Measurements from ENCODE around the gene ARID5B.

ARID5B gene

DNA sequence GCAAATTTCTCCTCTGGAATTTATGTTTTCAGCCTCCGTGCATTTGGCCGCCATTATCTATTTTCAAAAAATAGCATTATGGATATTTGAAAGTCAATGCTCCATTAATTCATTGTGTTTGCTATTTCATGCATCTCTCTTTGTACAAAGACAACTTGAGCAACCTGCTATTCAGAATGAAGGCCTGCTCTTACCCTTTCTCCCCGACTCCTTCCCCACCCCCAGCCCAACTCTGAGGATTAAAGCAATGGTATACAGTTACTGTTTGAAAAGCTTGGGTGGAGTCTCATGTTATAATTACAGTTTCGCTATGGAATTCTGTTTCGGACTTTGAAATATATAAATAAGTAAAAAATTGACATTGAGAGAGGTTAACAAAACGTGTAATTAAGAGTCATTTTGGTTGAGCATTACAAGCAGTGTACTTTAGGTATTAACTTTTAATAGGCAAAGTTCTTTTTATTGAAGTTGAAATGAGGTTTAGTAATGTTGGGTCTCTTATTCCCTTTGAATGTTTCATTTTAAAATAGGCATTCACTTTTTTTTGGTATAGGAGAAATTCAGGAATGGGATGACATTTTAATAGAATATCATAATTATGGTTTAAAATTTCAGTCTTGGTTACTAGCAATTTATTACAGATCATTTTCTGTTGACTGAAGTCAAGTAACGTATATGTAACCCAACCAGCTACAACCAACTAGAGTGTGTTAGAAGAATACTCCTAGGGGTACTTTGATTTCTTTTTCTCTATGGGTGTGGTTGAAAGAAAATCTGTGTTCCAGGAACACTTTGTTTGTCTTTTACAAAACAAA is 93.1 kb downstream of the ARID5B start:
- no peak for DNase-seq

- DNase-seq: no peak
These were observed 93.7 kb downstream of the ARID5B start for GRCh38 chr10:61995220-61995503.

DNA sequence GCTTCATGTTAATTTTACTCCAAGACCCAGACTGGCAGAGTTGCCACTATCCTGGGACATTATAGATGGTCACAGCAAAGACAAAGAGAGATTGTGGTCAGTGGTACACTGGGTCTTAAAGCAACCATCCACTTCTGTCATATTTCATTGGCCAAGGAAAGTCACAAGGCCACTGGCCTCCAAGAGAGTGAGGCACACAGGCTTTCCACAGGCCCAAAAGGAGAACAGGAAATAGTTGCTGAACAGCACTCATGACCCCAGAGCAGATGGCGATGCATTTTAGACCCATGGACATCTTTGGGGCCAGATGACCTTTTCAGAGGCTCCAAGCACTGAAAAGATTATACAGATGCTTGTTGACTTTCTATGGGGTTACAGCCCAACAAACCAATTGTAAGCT is 97.4 kb downstream of the ARID5B start:
- DNase-seq: no peak

- DNase-seq: no peak
These were observed 98.6 kb downstream of the ARID5B start for GRCh38 chr10:62000037-62000603.

DNA sequence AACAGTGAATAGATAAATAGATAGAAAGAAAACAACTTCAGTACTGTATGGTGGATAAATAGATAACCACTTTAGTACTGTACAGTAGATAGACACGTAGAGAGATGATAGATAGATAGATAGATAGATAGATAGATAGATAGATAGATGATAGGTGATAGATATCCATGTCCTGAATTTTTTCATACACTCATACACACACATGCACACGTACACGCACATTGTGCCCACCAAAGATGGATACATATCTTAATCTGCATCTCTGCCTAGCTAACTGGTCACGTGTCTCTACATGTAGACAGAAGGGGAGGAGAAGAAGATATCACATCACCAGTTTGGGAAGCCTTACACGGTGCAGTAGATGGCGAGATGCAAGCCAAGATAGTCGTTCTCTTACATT is 99.2 kb downstream of the ARID5B start:
- no peak for DNase-seq

GRCh38 chr10:62001898-62002297 is 100.4 kb downstream of the ARID5B start:
- DNase-seq: no peak

GRCh38 chr10:62002753-62003152 is 101.3 kb downstream of the ARID5B start:
- DNase-seq: no peak

GRCh38 chr10:62004042-62004441 is 102.5 kb downstream of the ARID5B start:
- DNase-seq: no peak

DNA sequence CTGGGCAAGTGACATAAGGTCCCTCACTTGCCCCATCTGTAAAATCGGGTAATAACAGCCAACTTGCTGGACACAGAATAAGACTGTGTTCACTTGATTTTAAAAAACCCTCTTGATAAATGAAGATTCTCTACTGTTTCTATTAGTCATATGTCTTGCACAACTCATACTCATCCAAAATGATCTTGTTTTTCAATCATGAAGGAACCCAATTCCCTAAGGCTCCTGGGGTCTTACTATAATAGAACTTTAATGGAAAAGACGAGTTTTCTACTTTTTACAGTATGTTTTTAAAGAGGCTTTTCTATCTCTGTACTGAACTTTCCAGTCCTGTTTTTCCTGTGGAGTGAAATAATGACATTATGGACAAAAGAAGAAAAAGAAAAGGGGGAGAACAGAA is 103.8 kb downstream of the ARID5B start:
- no peak for DNase-seq

GRCh38 chr10:62005687-62006086 is 104.2 kb downstream of the ARID5B start:
- DNase-seq: no peak

GRCh38 chr10:62007145-62007544 is 105.6 kb downstream of the ARID5B start:
- no peak for DNase-seq

DNA sequence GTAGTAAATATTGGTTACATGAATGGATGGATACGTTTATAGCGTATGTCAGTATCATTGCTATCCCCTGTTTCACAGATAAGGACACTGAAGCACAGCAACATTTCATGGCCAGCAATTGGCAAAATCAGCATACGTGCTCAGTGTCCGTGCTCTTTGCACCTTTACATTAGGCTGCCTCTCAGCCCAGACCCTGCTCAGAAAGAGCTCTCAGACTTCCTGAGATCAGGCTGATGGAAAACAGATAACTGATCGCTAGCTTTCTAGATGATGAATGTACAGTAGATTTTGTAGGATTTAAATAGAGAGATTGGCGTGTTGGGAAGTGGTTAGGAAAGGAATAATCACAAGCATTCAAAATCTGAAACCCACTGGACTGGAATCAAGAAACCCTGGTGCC is 106.7 kb downstream of the ARID5B start:
- no peak for DNase-seq

GRCh38 chr10:62008946-62009345 is 107.4 kb downstream of the ARID5B start:
- DNase-seq: no peak

DNA sequence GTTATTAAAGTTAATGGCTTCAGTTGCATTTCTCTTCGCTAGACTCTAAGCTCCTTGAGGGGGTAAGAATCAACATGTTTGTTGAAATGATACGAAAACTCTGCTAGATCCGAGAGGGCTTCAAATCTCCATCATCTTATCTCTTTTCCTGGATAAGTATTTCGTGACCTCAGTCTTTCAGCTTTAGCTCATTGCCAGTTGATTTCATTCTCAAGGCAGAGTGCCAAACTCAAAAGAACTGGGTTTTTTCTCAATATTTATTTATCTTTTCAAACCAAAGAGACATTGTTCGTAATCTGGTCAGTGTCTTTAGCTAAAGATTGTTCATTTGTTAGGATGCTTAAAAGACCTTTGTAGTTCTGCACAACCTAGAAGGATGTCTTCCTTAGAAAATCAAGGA is 108.9 kb downstream of the ARID5B start:
- no peak for DNase-seq

DNA sequence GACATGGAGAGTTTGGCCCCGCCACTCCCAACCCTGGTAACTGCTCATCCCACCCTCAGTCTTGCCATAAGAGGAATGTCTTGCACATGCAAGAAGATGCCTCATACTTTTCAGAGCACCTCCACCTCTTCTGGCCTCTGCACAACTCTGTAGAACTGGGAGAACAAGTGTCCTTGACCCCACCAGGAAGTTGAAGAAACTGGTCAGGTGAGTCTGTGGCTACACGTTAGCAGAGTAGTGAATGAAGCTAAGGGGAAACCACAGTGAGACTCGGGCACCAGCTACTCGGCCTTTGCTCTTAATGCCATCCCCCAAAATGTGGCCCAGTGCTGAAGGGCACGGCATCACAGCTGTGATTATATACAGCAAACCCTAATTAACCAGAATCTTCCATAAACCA is 110.1 kb downstream of the ARID5B start:
- no peak for DNase-seq

- DNase-seq: no peak
These were observed 110.8 kb downstream of the ARID5B start for GRCh38 chr10:62012318-62012717.

- no peak for DNase-seq
These were observed 113.0 kb downstream of the ARID5B start for GRCh38 chr10:62014510-62014909.

DNA sequence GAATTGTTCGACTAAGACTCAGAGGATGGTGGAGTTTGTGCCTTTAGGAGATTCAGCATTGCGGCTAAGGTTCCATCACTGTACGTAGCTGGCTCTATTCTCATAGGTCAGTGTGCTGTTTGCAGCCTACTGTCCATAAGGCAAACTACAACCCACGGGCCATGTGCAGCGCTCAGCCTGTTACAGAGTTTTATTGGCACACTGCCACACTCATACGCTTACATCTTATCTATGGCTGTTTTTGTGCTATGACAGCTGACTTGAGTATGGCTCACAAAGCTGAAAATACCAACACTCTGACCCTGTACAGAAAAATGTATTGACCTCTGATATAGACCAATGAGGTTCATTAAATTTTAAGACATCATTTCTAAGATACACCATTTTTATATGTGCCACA is 114.5 kb downstream of the ARID5B start:
- DNase-seq: no peak

GRCh38 chr10:62016623-62017490 is 115.4 kb downstream of the ARID5B start:
- DNase-seq: no peak

- no peak for DNase-seq
These were observed 116.0 kb downstream of the ARID5B start for GRCh38 chr10:62017491-62017870.

- no peak for DNase-seq
These were observed 116.8 kb downstream of the ARID5B start for GRCh38 chr10:62018131-62018911.

GRCh38 chr10:62019013-62019684 is 117.7 kb downstream of the ARID5B start:
- DNase-seq: no peak

Measured in NCI-H526 treated with DMSO at 0.1 percent for 48 hours (cell line).